ENCODE results near the gene ITGAL. TPM values are rescaled to one million over a fixed set of nuclear protein-coding genes. Genes with fewer than 3 reads are reported as not detected.
"Not testable (repeated sequence)": the region's sequence is repeated elsewhere in the genome, so short reads cannot be mapped to it uniquely, and the experiment has no call there.

Gene ITGAL
- total RNA-seq, 1 experiment from 2014 or later: 0.26 TPM

GRCh38 chr16:30491744-30492308 is 19.3 kb downstream of the ITGAL start:
- DNase-seq (ENCODE audit: low spot score): peak; percentile 97

DNA sequence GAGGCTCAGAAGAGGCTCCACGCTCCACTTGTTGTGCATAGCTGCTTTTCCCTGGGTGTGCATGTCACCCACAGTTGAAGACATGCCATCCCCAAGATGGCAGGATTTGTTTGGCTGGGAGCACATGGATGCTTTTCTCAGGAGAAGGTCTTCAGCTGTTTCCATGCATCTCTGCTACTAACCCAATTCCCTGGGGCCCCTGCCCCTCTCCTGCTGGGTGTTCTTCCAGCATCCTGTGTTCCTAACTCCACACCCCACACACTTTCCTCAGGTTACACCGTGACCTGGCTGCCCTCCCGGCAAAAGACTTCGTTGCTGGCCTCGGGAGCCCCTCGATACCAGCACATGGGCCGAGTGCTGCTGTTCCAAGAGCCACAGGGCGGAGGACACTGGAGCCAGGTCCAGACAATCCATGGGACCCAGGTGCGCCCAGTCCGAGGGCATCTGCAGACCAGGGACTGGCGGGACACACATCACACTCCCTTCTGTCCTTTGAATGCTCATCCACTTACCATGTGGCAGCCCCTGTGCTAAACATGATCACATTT is 21.5 kb downstream of the ITGAL start:
- no peak for DNase-seq (ENCODE audit: low spot score)

DNA sequence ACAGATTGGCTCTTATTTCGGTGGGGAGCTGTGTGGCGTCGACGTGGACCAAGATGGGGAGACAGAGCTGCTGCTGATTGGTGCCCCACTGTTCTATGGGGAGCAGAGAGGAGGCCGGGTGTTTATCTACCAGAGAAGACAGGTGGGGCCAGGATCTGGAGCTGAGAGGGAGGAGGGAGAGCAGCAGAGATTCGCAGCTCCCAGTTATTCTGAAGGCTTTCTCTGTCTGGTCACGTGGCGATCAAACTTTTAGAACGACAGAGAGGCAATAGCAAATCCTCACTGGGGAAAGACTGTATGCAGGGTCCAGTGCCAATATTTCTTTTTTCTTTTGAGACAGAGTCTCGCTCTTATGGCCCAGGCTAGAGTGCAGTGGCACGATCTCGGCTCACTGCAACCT is 22.2 kb downstream of the ITGAL start:
- no peak for DNase-seq (ENCODE audit: low spot score)

DNA sequence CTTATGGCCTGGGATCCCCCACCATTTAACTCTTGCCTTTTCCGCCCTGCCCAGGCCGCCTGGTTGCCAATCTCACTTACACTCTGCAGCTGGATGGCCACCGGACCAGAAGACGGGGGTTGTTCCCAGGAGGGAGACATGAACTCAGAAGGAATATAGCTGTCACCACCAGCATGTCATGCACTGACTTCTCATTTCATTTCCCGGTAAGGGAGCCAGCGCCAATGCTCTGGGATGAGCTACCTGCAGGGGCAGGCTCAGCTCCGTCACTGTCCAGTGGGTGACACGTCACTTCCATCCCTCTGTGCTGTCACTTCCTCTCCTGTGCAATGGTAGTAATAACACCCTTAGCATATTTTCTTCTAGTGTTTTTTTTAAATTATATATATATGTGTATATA is 26.7 kb downstream of the ITGAL start:
- DNase-seq (ENCODE audit: low spot score): no peak

DNA sequence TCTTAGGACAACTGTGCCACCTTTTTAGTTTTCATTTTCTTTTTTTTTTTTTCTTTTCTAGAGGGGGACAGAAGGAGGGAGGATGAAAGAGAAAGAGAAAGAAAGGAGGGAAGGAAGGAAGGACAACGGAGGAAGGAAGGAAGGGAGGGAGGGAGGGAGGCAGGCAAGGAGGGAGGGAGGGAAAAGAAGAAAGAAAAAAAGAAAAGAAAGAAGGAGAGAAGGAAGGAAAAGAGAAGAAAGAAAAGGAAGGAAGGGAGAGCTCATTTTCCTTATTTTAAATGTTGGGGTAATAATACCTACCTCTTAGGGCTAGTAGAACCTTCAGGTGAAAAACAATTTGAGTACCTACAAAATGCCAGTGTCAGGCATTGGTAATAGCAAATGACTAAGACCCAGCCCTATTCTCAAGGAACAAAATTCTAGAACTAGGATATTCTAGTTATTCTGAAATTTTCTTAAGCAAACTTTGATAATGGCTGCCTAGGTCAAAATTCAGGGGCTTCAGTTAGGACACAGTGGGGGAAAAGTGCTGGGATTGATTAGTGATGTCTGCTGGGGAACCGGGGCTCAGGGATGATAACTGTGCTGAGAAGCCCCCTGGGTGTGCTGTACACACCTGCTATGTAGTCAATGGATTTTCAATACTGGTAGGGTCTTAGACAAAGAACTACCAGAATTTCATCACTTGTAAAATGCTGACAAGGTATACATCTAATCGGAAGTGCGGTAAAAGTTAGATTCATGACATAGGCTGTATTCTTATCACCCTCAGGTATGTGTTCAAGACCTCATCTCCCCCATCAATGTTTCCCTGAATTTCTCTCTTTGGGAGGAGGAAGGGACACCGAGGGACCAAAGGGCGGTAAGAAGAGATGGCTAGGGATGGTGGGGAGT is 31.1 kb downstream of the ITGAL start:
- DNase-seq (ENCODE audit: low spot score): no peak

DNA sequence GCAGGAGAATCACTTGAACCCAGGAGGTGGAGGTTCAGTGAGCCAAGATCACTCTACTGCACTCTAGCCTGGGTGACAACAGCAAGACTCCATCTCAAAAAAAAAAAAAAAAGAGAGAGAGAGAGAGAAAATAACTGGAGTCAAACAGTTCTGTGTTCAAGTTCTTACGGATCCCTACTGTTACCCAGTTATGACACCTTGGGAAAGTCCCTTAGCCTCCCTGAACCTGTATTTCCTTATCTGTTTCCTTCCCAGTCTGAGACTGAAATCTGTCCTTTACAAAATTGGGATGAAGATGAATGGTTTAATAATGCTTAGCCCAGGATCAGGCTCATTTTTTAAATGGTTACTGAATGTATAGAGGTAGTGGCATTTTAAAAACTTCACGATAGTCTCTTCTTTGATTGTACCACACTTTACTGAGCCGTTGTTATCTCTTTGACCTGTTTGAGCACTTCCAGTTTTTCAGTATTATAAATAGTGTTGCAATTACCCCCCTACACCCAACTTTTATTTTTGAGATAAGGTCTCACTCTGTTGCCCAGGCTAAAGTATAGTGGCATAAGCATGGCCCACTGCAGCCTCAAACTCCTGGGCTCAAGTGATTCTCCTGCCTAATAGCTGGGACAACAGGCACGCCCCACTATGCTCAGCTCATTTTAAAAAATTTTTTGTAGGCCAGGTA is 36.7 kb downstream of the ITGAL start:
- DNase-seq (ENCODE audit: low spot score): no peak

GRCh38 chr16:30510376-30510938 is 37.9 kb downstream of the ITGAL start:
- no peak for DNase-seq (ENCODE audit: low spot score)

- no peak for DNase-seq (ENCODE audit: low spot score)
These were observed 39.0 kb downstream of the ITGAL start for GRCh38 chr16:30511509-30511908.

DNA sequence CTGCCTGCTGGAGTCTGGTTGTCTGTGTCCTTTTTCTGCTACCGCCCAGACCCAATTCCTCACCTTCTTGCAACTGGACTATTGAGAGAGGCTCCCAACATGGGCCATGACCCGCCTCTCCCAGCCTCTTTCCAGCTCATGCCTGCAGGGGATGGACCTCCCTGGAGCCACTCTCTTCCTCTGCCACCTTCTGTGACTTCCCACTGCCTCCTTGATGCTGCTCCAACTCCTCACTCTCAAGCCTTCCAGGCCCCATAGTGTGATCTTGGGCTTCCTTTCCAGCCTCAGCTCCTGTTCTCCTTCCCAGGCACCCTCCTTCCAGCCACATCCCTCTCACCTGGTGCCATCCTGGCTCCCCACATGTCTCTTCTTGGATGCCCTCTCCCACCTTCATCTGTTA is 42.7 kb downstream of the ITGAL start:
- DNase-seq (ENCODE audit: low spot score): no peak

DNA sequence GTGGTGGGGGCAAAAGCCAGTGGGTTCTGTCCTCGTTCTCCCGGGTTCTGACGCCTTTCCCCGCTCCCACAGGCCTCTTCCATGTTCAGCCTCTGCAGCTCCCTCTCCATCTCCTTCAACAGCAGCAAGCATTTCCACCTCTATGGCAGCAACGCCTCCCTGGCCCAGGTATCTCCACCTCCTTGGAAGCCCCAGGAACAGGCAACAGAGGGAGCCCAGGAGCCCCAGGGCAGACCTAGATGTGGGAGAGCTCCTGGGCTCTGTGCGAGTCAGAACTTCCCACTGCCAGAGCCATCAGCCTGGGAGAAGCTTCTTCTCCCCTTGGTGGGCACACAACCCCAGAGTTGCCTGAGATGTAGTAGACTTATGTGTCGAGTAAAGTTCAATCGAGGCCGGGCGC is 46.0 kb downstream of the ITGAL start:
- no peak for DNase-seq (ENCODE audit: low spot score)

GRCh38 chr16:30519120-30520049 is 46.8 kb downstream of the ITGAL start:
- no peak for DNase-seq (ENCODE audit: low spot score)

- no peak for DNase-seq (ENCODE audit: low spot score)
These were observed 48.9 kb downstream of the ITGAL start for GRCh38 chr16:30521476-30521872.

DNA sequence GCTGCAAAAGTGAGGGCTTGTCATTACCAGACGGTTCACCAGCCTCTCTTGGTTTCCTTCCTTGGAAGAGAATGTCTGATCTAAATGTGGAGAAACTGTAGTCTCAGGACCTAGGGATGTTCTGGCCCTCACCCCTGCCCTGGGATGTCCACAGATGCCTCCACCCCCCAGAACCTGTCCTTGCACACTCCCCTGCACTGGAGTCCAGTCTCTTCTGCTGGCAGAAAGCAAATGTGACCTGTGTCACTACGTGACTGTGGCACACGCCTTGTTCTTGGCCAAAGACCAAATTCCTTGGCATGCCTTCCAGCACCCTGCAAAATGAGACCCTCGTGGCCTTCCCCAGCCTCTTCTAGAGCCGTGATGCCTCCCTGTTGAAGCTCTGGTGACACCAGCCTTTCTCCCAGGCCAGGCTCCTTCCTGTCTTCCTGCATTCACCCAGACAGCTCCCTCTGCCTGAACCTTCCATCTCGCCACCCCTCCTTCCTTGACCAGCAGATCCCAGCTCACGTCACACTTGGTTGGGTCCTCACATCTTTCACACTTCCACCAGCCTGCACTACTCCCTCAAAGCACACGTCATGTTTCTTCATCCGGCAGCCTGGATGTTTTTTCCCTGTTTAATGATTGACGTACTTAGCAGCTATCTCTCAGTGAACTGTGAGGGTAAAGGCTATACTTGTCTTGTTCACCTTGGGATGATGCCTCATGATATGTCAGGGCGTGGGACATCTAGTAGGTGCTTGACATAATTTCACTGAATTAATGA is 49.5 kb downstream of the ITGAL start:
- DNase-seq (ENCODE audit: low spot score): no peak

DNA sequence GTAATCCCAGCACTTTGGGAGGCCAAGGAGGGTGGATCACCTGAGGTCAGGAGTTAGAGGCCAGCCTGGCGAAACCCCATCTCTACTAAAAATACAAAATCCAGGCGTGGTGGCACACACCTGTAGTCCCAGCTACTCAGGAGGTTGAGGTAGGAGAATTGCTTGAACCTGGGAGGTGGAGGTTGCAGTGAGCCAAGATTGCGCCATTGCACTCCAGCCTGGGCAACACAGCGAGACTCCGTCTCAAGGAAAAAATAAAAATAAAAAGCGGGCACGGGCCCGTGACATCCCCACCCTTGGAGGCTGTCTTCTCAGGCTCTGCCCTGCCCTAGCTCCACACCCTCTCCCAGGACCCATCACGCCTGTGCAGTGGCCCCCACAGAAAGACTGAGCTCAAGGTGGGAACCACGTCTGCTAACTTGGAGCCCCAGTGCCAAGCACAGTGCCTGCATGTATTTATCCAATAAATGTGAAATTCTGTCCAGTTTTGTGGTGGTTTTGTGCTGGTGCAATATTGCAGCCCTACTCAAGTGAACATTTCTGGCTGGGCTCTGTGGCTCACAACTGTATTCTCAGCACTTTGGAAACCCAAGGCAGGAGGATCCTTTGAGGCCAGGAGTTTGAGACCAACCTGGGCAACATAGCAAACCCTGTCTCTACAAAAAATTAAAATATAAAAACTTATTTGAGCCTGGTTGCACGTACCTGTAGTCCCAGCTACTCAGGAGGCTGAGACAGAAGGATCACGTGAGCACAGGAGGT is 50.3 kb downstream of the ITGAL start:
- DNase-seq (ENCODE audit: low spot score): not testable (repeated sequence)

- no peak for DNase-seq (ENCODE audit: low spot score)
These were observed 51.4 kb downstream of the ITGAL start for GRCh38 chr16:30523768-30524574.

GRCh38 chr16:30524575-30525568 is 52.3 kb downstream of the ITGAL start:
- DNase-seq (ENCODE audit: low spot score): no peak

GRCh38 chr16:30525844-30526136 is 53.2 kb downstream of the ITGAL start:
- DNase-seq (ENCODE audit: low spot score): no peak

Data from A172 (cell line).